Endodermal cell (in vitro differentiated cells): ENCODE results near the gene TAB2. TPM values are rescaled to one million over a fixed set of nuclear protein-coding genes. Genes with fewer than 3 reads are reported as not detected.

Experiments used
- DNase-seq: peaks from one replicate; pipeline ENCODE4 v3.0.0-alpha.2; 2017
- H3K27ac ChIP-seq: 2 replicates; pipeline ENCODE4 v1.5.1; 2013; ENCODE audit warnings: mild to moderate bottlenecking, low read depth, low read length, moderate library complexity
- H3K27me3 ChIP-seq: 2 replicates; pipeline ENCODE4 v1.6.1; 2013; ENCODE audit warnings: mild to moderate bottlenecking, low read length, moderate library complexity; ENCODE audit not compliant: insufficient read depth, control insufficient read depth, poor library complexity, severe bottlenecking
- H3K36me3 ChIP-seq: 2 replicates; pipeline ENCODE4 v1.7.0; 2013; ENCODE audit warnings: mild to moderate bottlenecking, low read length, moderate library complexity; ENCODE audit not compliant: control insufficient read depth, insufficient read depth
- H3K4me1 ChIP-seq: one replicate; pipeline ENCODE4 v1.7.0; 2013; ENCODE audit warnings: low read length; ENCODE audit not compliant: control insufficient read depth, insufficient read depth
- H3K4me3 ChIP-seq: 2 replicates; pipeline ENCODE4 v1.5.1; 2013; ENCODE audit warnings: mild to moderate bottlenecking, low read length, moderate library complexity
- H3K9ac ChIP-seq: 2 replicates; pipeline ENCODE4 v1.6.1; 2013; ENCODE audit warnings: mild to moderate bottlenecking, low read length, moderate library complexity; ENCODE audit not compliant: poor library complexity, severe bottlenecking; ENCODE audit errors: extremely low read depth
- H3K9me3 ChIP-seq: 2 replicates; pipeline ENCODE4 v1.6.1; 2013; ENCODE audit warnings: mild to moderate bottlenecking, low read length, moderate library complexity; ENCODE audit not compliant: control insufficient read depth
- H3K27ac Mint-ChIP-seq: 2 replicates; pipeline ENCODE4 v1.8.0; 2020; ENCODE audit warnings: mixed read lengths
- H3K27me3 Mint-ChIP-seq: 2 replicates; pipeline ENCODE4 v1.8.0; 2021; ENCODE audit warnings: mild to moderate bottlenecking, mixed read lengths; ENCODE audit not compliant: insufficient read depth
- H3K36me3 Mint-ChIP-seq: 2 replicates; pipeline ENCODE4 v1.8.0; 2020; ENCODE audit warnings: low read depth, mixed read lengths
- H3K4me1 Mint-ChIP-seq: 2 replicates; pipeline ENCODE4 v1.8.0; 2020; ENCODE audit warnings: mixed read lengths
- H3K4me3 Mint-ChIP-seq: 2 replicates; pipeline ENCODE4 v1.8.0; 2020; ENCODE audit warnings: mild to moderate bottlenecking, moderate library complexity, mixed read lengths
- H3K9me3 Mint-ChIP-seq: 2 replicates; pipeline ENCODE4 v1.8.0; 2020; ENCODE audit warnings: mild to moderate bottlenecking, mixed read lengths
- total RNA-seq, 2 donors: library from RNA; stranded (reverse); fragmentation: NEBNext Ultra II Directional in 1 of 2; extraction: Animal tissue kit (Norgen Biotek cat#: 25700) in 1 of 2; gene quantifications; 2 replicates in 1 of 2; 3 replicates in 1 of 2; pipeline ENCODE4 v1.2.1, GENCODE V29; 2021
- TF ChIP-seq, protein P1 (sequence below): fragments of 200-600 bp; sonication (generic); conservative IDR thresholded peaks from 2 replicates; pipeline ENCODE4 v1.5.0; 2021; ENCODE audit warnings: antibody characterized with exemption, mild to moderate bottlenecking

TAB2 gene
- total RNA-seq, 2 donors from 2014 or later, result 51.1 to 54.8 TPM

GRCh38 chr6:149392535-149392934 lies 75.0 kb downstream of the TAB2 start:
- H3K27ac ChIP-seq, result no peak overlapping the region
- peaks cover 46% of the 10 kb centered on the region for H3K36me3 ChIP-seq
- H3K9me3 ChIP-seq, result peaks cover 3% of the 10 kb centered on the region
- no peaks in the 10 kb centered on the region for H3K4me1 Mint-ChIP-seq
- H3K27ac Mint-ChIP-seq, result no peak overlapping the region
- H3K9me3 Mint-ChIP-seq, result no peaks in the 10 kb centered on the region
- H3K27me3 ChIP-seq, result no peaks in the 10 kb centered on the region
- no peak overlapping the region for H3K9ac ChIP-seq
- H3K36me3 Mint-ChIP-seq, result peaks cover 31% of the 10 kb centered on the region
- no peak overlapping the region for H3K4me3 ChIP-seq
- no peak for DNase-seq
- H3K27me3 Mint-ChIP-seq, result no peaks in the 10 kb centered on the region
- TF ChIP-seq, protein P1, sequence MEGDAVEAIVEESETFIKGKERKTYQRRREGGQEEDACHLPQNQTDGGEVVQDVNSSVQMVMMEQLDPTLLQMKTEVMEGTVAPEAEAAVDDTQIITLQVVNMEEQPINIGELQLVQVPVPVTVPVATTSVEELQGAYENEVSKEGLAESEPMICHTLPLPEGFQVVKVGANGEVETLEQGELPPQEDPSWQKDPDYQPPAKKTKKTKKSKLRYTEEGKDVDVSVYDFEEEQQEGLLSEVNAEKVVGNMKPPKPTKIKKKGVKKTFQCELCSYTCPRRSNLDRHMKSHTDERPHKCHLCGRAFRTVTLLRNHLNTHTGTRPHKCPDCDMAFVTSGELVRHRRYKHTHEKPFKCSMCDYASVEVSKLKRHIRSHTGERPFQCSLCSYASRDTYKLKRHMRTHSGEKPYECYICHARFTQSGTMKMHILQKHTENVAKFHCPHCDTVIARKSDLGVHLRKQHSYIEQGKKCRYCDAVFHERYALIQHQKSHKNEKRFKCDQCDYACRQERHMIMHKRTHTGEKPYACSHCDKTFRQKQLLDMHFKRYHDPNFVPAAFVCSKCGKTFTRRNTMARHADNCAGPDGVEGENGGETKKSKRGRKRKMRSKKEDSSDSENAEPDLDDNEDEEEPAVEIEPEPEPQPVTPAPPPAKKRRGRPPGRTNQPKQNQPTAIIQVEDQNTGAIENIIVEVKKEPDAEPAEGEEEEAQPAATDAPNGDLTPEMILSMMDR, result no peak
- H3K4me3 Mint-ChIP-seq, result no peak overlapping the region
- H3K4me1 ChIP-seq, result no peaks in the 10 kb centered on the region

- Mint-ChIP-seq H3K9me3 (no peaks in the 10 kb centered on the region), H3K4me1 (no peaks in the 10 kb centered on the region), H3K27me3 (no peaks in the 10 kb centered on the region), H3K4me3 (no peak overlapping the region), H3K27ac (no peak overlapping the region), H3K36me3 (peaks cover 33% of the 10 kb centered on the region)
- DNase-seq, result no peak
- Histone ChIP-seq H3K27me3 (no peaks in the 10 kb centered on the region), H3K4me3 (no peak overlapping the region), H3K9ac (no peak overlapping the region), H3K4me1 (no peaks in the 10 kb centered on the region), H3K27ac (no peak overlapping the region), H3K9me3 (peaks cover 3% of the 10 kb centered on the region), H3K36me3 (peaks cover 50% of the 10 kb centered on the region)
- TF ChIP-seq, protein P1, result no peak
Observed at GRCh38 chr6:149393002-149393679, 75.6 kb downstream of the TAB2 start.

- Mint-ChIP-seq H3K4me1 (no peaks in the 10 kb centered on the region), H3K36me3 (peaks cover 40% of the 10 kb centered on the region), H3K4me3 (no peak overlapping the region), H3K27me3 (no peaks in the 10 kb centered on the region), H3K27ac (no peak overlapping the region), H3K9me3 (no peaks in the 10 kb centered on the region)
- Histone ChIP-seq H3K9ac (no peak overlapping the region), H3K9me3 (peaks cover 3% of the 10 kb centered on the region), H3K4me3 (no peak overlapping the region), H3K27ac (no peak overlapping the region), H3K4me1 (no peaks in the 10 kb centered on the region), H3K36me3 (peaks cover 63% of the 10 kb centered on the region), H3K27me3 (no peaks in the 10 kb centered on the region)
- DNase-seq, result no peak
- TF ChIP-seq, protein P1, result no peak
Observed at GRCh38 chr6:149395185-149395584, 77.7 kb downstream of the TAB2 start.
